K562 (cell line): ENCODE results near the gene MAGI1. TPM values are rescaled to one million over a fixed set of nuclear protein-coding genes. Genes with fewer than 3 reads are reported as not detected.

Experiments
- ATAC-seq: fragments of 200-7000 bp; cut with Tn5 transposase; 3 replicates; pipeline ENCODE4 v1.9.1; 2020; ENCODE audit warnings: moderate library complexity
- BruUV-seq: library from RNA; stranded (reverse); fragments of 400-500 nt; replicated peaks from 2 replicates; lab custom pipeline; 2021; lab: Mats Ljungman, UMichigan
- CTCF ChIA-PET: fragments of 300-600 bp; formaldehyde crosslinking; extraction: SDS; loops from one replicate; lab custom pipeline; 2021; ENCODE audit warnings: low intra/inter-chr PET ratio; lab: Yijun Ruan, JAX
- POLR2A ChIA-PET: fragments of 300-600, 350-650 bp; sonication (Branson Sonifier 250); formaldehyde crosslinking; extraction: SDS; loops from one replicate; lab custom pipeline; 2021; ENCODE audit warnings: antibody characterized with exemption, inconsistent platforms; lab: Yijun Ruan, JAX
- DNase-seq, 4 experiments: peaks; one replicate each; pipeline versions ENCODE4 v3.0.0 to v3.0.0-alpha.2; 2011 to 2018; ENCODE audit warnings: low spot score in 3 of 4, mixed read lengths in 3 of 4; ENCODE audit errors: extremely low read depth in 1 of 4
- FAIRE-seq: peaks from 2 replicates; lab custom pipeline; 2011; peaks lifted over from hg19 to GRCh38; lab: Jason Lieb, UNC
- H2AFZ ChIP-seq: 2 replicates; pipeline ENCODE4 v1.6.0; 2011; ENCODE audit warnings: low read depth, low read length, control low read depth, inconsistent platforms
- H3K27ac ChIP-seq: fragments of 200-600 bp; 3 replicates; pipeline ENCODE4 v1.8.0; 2011; ENCODE audit warnings: low read depth, mild to moderate bottlenecking, control low read depth, inconsistent platforms, low read length, moderate library complexity, mixed read lengths; ENCODE audit errors: extremely low read depth
- H3K27me3 ChIP-seq, 2 experiments: fragments of 300-600 bp in 1 of 2; 2 replicates in 1 of 2; 3 replicates in 1 of 2; pipeline versions ENCODE4 v1.6.0 to v1.8.0; 2011; ENCODE audit warnings: inconsistent platforms in 2 of 2, low read length in 2 of 2, mild to moderate bottlenecking in 1 of 2, mixed read lengths in 1 of 2, moderate library complexity in 1 of 2; ENCODE audit not compliant: control insufficient read depth in 2 of 2, insufficient read depth in 2 of 2
- H3K36me3 ChIP-seq: fragments of 300-600 bp; 3 replicates; pipeline ENCODE4 v1.8.0; 2011; ENCODE audit warnings: mild to moderate bottlenecking, low read length, inconsistent platforms; ENCODE audit not compliant: control insufficient read depth, insufficient read depth
- H3K4me1 ChIP-seq, 2 experiments: fragments of 200-600 bp in 1 of 2; replicated peaks in 1 of 2; 2 replicates in 1 of 2; 3 replicates in 1 of 2; pipeline versions ENCODE4 v1.5.1 to v1.8.0; 2011; ENCODE audit warnings: inconsistent platforms in 2 of 2, low read length in 2 of 2, mild to moderate bottlenecking in 1 of 2, mixed read lengths in 1 of 2, moderate library complexity in 1 of 2; ENCODE audit not compliant: control insufficient read depth in 2 of 2, insufficient read depth in 2 of 2
- H3K4me2 ChIP-seq: 2 replicates; pipeline ENCODE4 v1.6.1; 2011; ENCODE audit warnings: low read length, control low read depth, inconsistent platforms, mixed read lengths; ENCODE audit not compliant: insufficient read depth
- H3K4me3 ChIP-seq: fragments of 200-600 bp; sonication (generic), shearing (Covaris generic); 2 replicates; pipeline ENCODE4 v1.5.1; 2016; ENCODE audit warnings: control low read depth, inconsistent platforms
- H3K79me2 ChIP-seq: fragments of 200-600 bp; 3 replicates; pipeline ENCODE4 v1.8.0; 2011; ENCODE audit warnings: low read length, inconsistent platforms; ENCODE audit not compliant: control insufficient read depth, insufficient read depth
- H3K9ac ChIP-seq, 2 experiments: 2 replicates each; pipeline versions ENCODE4 v1.6.0 to v1.6.1; 2011; ENCODE audit warnings: low read depth in 2 of 2, low read length in 2 of 2, control low read depth in 1 of 2, inconsistent platforms in 1 of 2, mild to moderate bottlenecking in 1 of 2, mixed read lengths in 1 of 2; ENCODE audit not compliant: insufficient read depth in 1 of 2
- H3K9me1 ChIP-seq: one replicate; pipeline ENCODE4 v1.6.0; 2011; ENCODE audit warnings: inconsistent platforms, mild to moderate bottlenecking, low read length, moderate library complexity; ENCODE audit not compliant: control insufficient read depth, insufficient read depth
- H3K9me3 ChIP-seq: replicated peaks from 2 replicates; pipeline ENCODE4 v1.5.1; 2011; ENCODE audit warnings: low read depth, low read length, inconsistent platforms; ENCODE audit not compliant: control insufficient read depth, insufficient read depth
- H4K20me1 ChIP-seq: replicated peaks from 2 replicates; pipeline ENCODE4 v1.6.1; 2011; ENCODE audit warnings: low read length, inconsistent platforms, mixed read lengths; ENCODE audit not compliant: control insufficient read depth, insufficient read depth
- CEBPB ChIP-seq: fragments of 450-650 bp; IDR thresholded peaks from 2 replicates; pipeline ENCODE4 v1.6.1; 2016; ENCODE audit warnings: missing genetic modification characterization, missing compliant biosample characterization
- ZBTB5 ChIP-seq: fragments of 450-650 bp; IDR thresholded peaks from 2 replicates; pipeline ENCODE4 v1.6.1; 2017; ENCODE audit warnings: antibody characterized with exemption
- WGBS: fragments of 100-300 bp; shearing (Covaris generic); methylation state at CpG from one replicate; pipeline ENCODE4 v1.1.6; 2016; ENCODE audit warnings: low coverage, mixed read lengths; ENCODE audit not compliant: insufficient coverage; ENCODE audit errors: missing lambda C conversion rate; 5-methylcytosine and 5-hydroxymethylcytosine counted together
- in situ Hi-C: fragments of 300-500 bp; cut with MboI; formaldehyde crosslinking; loops from 4 replicates; pipeline ENCODE4 v1.15.0; 2018; ENCODE audit warnings: inconsistent platforms, mixed read lengths
- intact Hi-C: fragments of 100-400 bp; cut with micrococcal nuclease; formaldehyde crosslinking; loops from 2 replicates; pipeline ENCODE4 v1.14.2; 2022
- polyA plus RNA-seq, 8 experiments: library from polyadenylated mRNA; depleted of rRNA in 4 of 8; stranded (reverse) in 5 of 8; unstranded in 3 of 8; fragments of >200 nt; fragmentation: Nextera tagmentation in 2 of 8; fragmentation: Illumina TruSeq in 1 of 8; extraction: Ambion mirVana in 2 of 8; extraction: Trizol in 1 of 8; gene quantifications; 2 replicates each; pipeline versions ENCODE4 v1.2.1 to v1.2.3, GENCODE V29; 2011 to 2014; ENCODE audit warnings: inconsistent platforms in 1 of 8, missing spikeins in 1 of 8
- total RNA-seq, 7 experiments: library from RNA; depleted of rRNA in 6 of 7; stranded (reverse); fragments of >200 nt in 6 of 7; fragmentation: Illumina TruSeq in 2 of 7; extraction: Trizol in 2 of 7; gene quantifications; 2 replicates each; pipeline versions ENCODE4 v1.2.1 to v1.2.3, GENCODE V29; 2011 to 2021; ENCODE audit warnings: low replicate concordance in 1 of 7

The MAGI1 gene
- total and polyA plus RNA-seq, 9 of the 15 experiments (the other 6 are each of a cell fraction or from before 2014, with no cell fraction given), result 7.8 to 59.4 (median 43.2) TPM

GRCh38 chr3:65479990-65480389 lies 558.7 kb downstream of the MAGI1 start:
- WGBS, result 67% methylated on average over 3 of the region's 3 CpGs
- DNase-seq (no peak), ATAC-seq (no peak), FAIRE-seq (no peak)
- ChIA-PET CTCF (no interaction called here), POLR2A (no interaction called here)
- H3K9ac ChIP-seq, result no peak overlapping the region
- H3K4me2 ChIP-seq, result no peak overlapping the region
- TF ChIP-seq CEBPB (peak; percentile 27; the same call in 1 of the 2 replicates), ZBTB5 (no peak)
- H4K20me1 ChIP-seq, result no peaks in the 10 kb centered on the region
- BruUV-seq, result no TSS peak
- no peak overlapping the region for H3K4me3 ChIP-seq
- no peaks in the 10 kb centered on the region for H3K27me3 ChIP-seq
- no peak overlapping the region for H2AFZ ChIP-seq
- peaks cover 0 to 6% of the 10 kb centered on the region in 2 experiments; a peak in 2 of 5 replicates for H3K4me1 ChIP-seq
- H3K36me3 ChIP-seq, result peaks cover 19% of the 10 kb centered on the region; the same call in 2 of the 3 replicates
- H3K27ac ChIP-seq, result no peak overlapping the region
- intact Hi-C loops (no loop called here), in situ Hi-C loops (no loop called here)
- H3K79me2 ChIP-seq, result peaks cover 23% of the 10 kb centered on the region; the same call in 2 of the 3 replicates
- H3K9me1 ChIP-seq, result no peaks in the 10 kb centered on the region
- H3K9me3 ChIP-seq, result no peaks in the 10 kb centered on the region
